GM19438 (cell line): Measurements from ENCODE around the gene CELA1.
A peak's percentile ranks its signal among the peaks of the same experiment; 100 is the strongest.
"Not testable (repeated sequence)": the region's sequence is repeated elsewhere in the genome, so short reads cannot be mapped to it uniquely, and the experiment has no call there.

ENCODE experiments used
- ATAC-seq: cut with Tn5 transposase; IDR thresholded peaks from one replicate; pipeline ENCODE4 v1.9.1; 2021; ENCODE audit warnings: low read depth; ENCODE audit not compliant: unreplicated experiment

CELA1 gene

GRCh38 chr12:51349026-51349425 is 2.5 kb upstream of the CELA1 start:
- ATAC-seq = no peak

GRCh38 chr12:51348116-51348515 is 1.6 kb upstream of the CELA1 start:
- no peak for ATAC-seq

DNA sequence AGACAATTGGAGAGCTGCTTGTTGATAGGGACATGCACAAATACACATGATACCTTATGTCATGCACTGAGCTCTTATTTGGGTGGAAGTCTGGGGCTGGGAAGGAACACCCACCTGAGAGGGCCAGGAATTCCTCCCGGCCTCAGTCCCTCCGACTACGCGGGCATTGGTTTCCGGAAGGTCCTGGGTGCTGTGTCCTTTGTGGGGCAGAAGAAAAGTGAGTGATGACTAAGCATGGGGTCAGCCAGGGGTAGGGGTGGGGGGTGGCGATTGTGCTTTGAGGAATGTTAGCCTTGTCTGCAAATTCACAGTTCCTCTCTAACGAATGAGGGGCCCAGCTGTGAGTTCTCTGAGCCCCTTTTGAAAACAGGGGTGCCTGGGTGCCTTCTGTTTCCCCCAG is 798 bp downstream of the CELA1 start:
- ATAC-seq = no peak

- ATAC-seq = no peak
Measured at GRCh38 chr12:51343201-51343600, 3.3 kb downstream of the CELA1 start.

- no peak for ATAC-seq
Measured at GRCh38 chr12:51342416-51342815, 4.1 kb downstream of the CELA1 start.

GRCh38 chr12:51341251-51342007 is 5.0 kb downstream of the CELA1 start:
- no peak for ATAC-seq

DNA sequence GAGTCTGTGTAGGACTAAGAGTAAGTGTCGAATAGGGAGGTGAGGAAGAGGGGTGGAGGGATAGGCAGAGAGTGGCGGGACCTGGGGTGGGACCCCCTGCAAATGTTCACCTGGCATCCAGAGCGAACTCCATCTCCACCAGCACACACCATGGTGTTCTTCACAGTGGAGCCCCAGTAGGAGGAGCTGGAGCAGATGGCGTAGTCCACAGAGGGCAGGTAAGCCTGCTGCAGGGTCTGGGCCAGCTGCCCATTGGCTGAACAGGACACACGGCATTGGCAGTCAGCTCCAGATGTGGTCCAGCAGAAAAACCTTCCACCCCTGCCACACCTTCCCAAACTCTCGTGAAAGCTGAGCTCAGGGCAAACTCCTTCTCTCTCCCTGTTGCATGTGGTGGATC is 6.7 kb downstream of the CELA1 start:
- ATAC-seq = no peak

DNA sequence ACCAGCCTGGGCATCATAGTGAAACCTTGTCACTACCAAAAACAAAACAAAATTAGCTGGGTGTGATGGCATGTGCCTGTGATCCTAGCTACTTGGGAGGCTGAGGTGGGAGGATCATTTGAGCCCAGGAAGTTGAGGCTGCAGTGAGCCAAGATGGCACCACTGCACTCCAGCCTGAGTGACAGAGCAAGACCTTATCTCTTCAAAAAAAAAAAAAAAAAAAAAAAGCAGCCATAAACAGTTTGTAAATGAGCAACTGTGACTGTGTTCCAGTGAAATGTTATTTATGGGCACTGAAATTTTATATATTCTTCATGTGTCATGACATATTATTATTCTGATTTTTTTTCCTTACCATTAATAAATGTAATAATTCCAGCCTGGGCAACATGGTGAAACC is 9.1 kb downstream of the CELA1 start:
- ATAC-seq = not testable (repeated sequence)

- ATAC-seq = no peak
Measured at GRCh38 chr12:51335931-51336330, 10.5 kb downstream of the CELA1 start.

- no peak for ATAC-seq
Measured at GRCh38 chr12:51334764-51335163, 11.7 kb downstream of the CELA1 start.

- no peak for ATAC-seq
Measured at GRCh38 chr12:51333536-51333935, 12.9 kb downstream of the CELA1 start.

GRCh38 chr12:51330186-51330585 is 16.3 kb downstream of the CELA1 start:
- no peak for ATAC-seq

GRCh38 chr12:51329742-51330141 is 16.7 kb downstream of the CELA1 start:
- no peak for ATAC-seq

GRCh38 chr12:51328587-51328986 is 17.9 kb downstream of the CELA1 start:
- ATAC-seq = no peak

DNA sequence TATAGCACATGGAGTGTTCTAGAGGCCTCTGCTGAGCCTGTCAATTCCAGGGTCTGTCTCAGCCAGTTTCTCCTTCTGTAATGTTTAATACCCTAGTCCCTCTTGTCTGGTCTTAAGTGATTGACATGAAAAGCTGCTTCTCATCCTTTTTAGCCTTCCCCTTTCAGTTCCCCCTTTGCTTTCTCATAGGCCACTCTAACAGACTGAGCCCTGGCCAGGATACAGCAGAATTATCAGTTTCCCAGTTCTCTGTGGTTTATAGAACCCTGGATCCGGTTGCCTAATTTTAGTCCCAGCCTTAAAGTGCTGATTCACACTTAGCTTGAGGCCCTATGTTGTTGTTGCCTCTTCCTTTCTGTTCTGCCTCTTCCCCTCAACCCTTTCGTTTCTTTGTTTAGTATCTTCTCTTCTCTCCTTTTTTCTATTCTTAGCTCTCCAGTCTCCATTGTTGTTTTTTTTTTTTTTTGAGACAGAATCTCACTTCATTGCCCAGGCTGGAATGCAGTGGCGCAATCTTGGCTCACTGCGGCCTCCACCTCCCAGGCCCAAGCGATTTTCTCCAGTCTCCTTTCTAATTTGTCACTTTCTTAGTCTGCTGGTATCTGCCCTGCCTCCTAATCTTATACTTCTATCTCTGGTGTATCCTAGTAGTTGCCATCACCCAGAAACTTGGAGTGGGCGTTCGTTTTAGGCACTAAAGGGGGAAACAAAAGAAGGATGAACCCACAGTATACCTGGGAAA is 19.6 kb downstream of the CELA1 start:
- ATAC-seq = peak; percentile 49

DNA sequence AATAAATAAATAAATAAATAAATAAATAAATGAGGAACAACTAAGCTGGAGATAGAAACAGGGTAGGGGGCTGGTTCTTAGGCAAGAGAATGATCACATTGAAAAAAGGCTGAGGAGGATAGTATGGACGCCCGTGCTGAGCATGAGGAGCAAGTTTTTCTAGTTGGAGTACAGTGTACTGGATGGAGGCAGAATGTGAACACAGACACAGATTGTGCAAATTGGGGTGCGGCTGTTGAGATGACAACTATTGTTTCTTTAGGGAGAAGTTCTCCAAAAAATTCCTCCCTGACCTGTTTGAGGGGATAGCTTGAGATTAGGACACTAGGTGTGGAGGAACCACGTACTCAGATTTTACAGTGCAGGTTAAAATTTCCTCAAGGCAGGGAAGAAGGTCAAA is 21.5 kb downstream of the CELA1 start:
- ATAC-seq = no peak

DNA sequence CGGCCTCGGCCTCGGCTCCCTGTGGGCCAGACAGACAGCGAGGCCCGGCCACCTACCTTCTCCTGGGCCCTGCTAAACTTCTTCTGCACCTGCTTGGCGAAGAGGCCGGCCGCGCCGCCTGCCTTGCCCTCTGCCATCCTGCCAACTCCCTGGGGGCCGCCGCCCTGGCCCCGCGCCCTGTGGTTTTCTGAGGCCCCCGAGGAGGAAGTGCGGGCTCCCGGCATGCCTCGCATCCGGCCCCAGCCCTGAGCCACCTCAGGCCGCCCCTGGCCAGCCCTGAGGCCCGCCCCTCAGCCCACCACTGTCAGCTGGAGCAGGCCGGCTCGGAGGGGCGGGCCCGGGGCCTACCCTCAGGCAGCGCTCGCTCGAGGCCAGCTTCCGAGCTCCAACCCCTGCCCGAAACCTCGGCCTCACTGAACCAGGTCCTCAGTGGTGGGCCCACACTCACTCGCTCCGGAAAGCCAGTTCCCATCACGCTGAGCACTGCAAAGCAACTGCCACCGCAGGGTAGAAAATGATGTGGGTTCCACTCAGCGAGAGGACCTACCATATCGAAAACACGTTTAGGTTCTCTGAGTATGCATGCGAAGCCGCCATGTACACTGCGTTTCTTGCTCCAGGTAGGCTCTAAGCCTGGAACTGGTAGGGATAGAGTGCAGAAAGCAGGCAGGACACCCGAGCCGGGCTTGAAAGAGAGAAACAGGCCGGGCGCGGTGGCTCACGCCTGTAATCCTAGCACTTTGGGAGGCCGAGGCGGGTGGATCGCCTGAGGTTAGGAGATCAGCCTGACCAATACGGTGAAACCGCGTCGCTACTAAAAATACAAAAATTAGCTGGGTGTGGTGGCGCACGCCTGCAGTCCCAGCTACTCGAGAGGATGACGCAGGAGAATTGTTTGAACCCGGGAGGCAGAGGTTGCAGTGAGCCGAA is 22.2 kb downstream of the CELA1 start, which contains the start of gene BIN2:
BIN2 (minus strand) TSS at position 209 of the 930 bp plus-strand sequence; CDS start at position 137, 72 bp downstream.
- ATAC-seq = peak; percentile 50

GRCh38 chr12:51323317-51323960 is 23.0 kb downstream of the CELA1 start:
- no peak for ATAC-seq

DNA sequence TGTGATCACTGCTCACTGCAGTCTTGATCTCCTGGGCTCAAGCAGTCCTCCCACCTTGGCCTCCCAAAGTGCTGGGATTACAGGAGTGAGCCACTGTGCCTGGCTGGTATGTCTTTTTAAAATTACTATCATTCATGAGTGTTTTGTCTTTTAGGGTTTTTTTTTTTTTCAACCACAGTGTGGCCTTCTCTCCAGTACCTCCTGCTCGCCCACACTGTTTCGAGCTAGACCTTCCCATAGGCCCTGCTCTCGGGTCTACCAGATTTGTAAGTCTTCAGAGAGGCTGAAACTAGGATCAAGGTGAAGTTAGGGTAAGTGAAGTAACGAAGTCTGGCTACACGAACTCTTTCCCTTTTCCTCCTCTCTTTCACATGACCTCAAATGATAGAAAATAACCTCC is 24.0 kb downstream of the CELA1 start:
- ATAC-seq = no peak

DNA sequence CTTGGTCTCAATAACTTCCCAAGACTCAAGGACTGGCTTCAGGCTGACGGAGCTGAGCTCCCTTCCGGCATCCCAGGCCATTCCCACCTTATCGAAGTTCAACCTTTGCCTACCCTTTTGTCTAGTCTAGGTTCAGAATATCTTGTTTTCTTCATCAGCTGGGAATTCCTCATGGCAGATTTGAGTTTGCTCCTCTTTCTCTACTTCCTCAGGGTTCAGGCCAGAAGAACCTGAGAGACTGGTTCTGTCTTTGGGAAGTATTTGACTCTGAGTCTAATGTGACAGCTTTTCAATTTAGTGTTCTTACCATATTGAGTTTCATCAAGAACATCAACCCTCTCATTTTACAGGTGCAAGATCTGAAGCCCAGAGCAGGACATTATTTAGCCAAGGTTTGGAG is 24.6 kb downstream of the CELA1 start:
- no peak for ATAC-seq
